ENCODE measurements around the gene MTUS2. TPM values are rescaled to one million over a fixed set of nuclear protein-coding genes. Genes with fewer than 3 reads are reported as not detected.

Gene MTUS2
- polyA plus RNA-seq, 1 donor from 2014 or later: 0.06 TPM

- Mint-ChIP-seq H3K36me3 (no peaks in the 10 kb centered on the region), H3K9me3 (no peaks in the 10 kb centered on the region), H3K4me1 (no peaks in the 10 kb centered on the region), H3K27ac (no peak overlapping the region), H3K4me3 (no peak overlapping the region), H3K27me3 (peaks cover 3% of the 10 kb centered on the region)
Observed at GRCh38 chr13:29106651-29107050, 286.5 kb downstream of the MTUS2 start.

GRCh38 chr13:29108068-29108786 is 288.1 kb downstream of the MTUS2 start:
- Mint-ChIP-seq H3K27me3 (peaks cover 3% of the 10 kb centered on the region), H3K4me3 (no peak overlapping the region), H3K27ac (no peak overlapping the region), H3K4me1 (no peaks in the 10 kb centered on the region), H3K9me3 (no peaks in the 10 kb centered on the region), H3K36me3 (no peaks in the 10 kb centered on the region)

GRCh38 chr13:29109987-29110386 is 289.8 kb downstream of the MTUS2 start:
- no peaks in the 10 kb centered on the region for H3K9me3 Mint-ChIP-seq
- H3K36me3 Mint-ChIP-seq: no peaks in the 10 kb centered on the region
- peaks cover 3% of the 10 kb centered on the region for H3K27me3 Mint-ChIP-seq
- no peaks in the 10 kb centered on the region for H3K4me1 Mint-ChIP-seq
- no peak overlapping the region for H3K27ac Mint-ChIP-seq
- H3K4me3 Mint-ChIP-seq: no peak overlapping the region

GRCh38 chr13:29111446-29111845 is 291.3 kb downstream of the MTUS2 start:
- no peak overlapping the region for H3K27ac Mint-ChIP-seq
- no peaks in the 10 kb centered on the region for H3K4me1 Mint-ChIP-seq
- H3K9me3 Mint-ChIP-seq: no peaks in the 10 kb centered on the region
- H3K36me3 Mint-ChIP-seq: no peaks in the 10 kb centered on the region
- no peaks in the 10 kb centered on the region for H3K27me3 Mint-ChIP-seq
- no peak overlapping the region for H3K4me3 Mint-ChIP-seq

GRCh38 chr13:29115842-29116241 is 295.7 kb downstream of the MTUS2 start:
- Mint-ChIP-seq H3K4me3 (no peak overlapping the region), H3K27me3 (no peaks in the 10 kb centered on the region), H3K4me1 (no peaks in the 10 kb centered on the region), H3K9me3 (no peaks in the 10 kb centered on the region), H3K27ac (no peak overlapping the region), H3K36me3 (no peaks in the 10 kb centered on the region)

- Mint-ChIP-seq H3K36me3 (peaks cover 3% of the 10 kb centered on the region), H3K27ac (no peak overlapping the region), H3K27me3 (no peaks in the 10 kb centered on the region), H3K9me3 (no peaks in the 10 kb centered on the region), H3K4me3 (no peak overlapping the region), H3K4me1 (no peaks in the 10 kb centered on the region)
Observed at GRCh38 chr13:29117663-29118062, 297.5 kb downstream of the MTUS2 start.

GRCh38 chr13:29118471-29118870 is 298.3 kb downstream of the MTUS2 start:
- H3K4me1 Mint-ChIP-seq: no peaks in the 10 kb centered on the region
- peak overlapping the region in 1 of 3 donors; percentile 1 for H3K27ac Mint-ChIP-seq

GRCh38 chr13:29125191-29125933 is 305.2 kb downstream of the MTUS2 start:
- Mint-ChIP-seq H3K27me3 (no peaks in the 10 kb centered on the region), H3K9me3 (no peaks in the 10 kb centered on the region), H3K4me1 (peaks cover 6 to 16% (median 15%) of the 10 kb centered on the region in 3 donors), H3K27ac (no peak overlapping the region), H3K36me3 (peaks cover 6% of the 10 kb centered on the region), H3K4me3 (peak overlapping the region in 1 of 4 donors; percentile 69)

More at GRCh38 chr13:29118471-29118870, 298.3 kb downstream of the MTUS2 start:
- Mint-ChIP-seq H3K27me3 (no peaks in the 10 kb centered on the region), H3K4me3 (peak overlapping the region in 1 of 4 donors; percentile 32), H3K9me3 (no peaks in the 10 kb centered on the region), H3K36me3 (peaks cover 3% of the 10 kb centered on the region)

- peaks cover 6% of the 10 kb centered on the region for H3K36me3 Mint-ChIP-seq
- H3K4me1 Mint-ChIP-seq: peaks cover 6 to 16% (median 15%) of the 10 kb centered on the region in 3 donors
- H3K4me3 Mint-ChIP-seq: peak overlapping the region in 1 of 4 donors; percentile 18
- no peak overlapping the region for H3K27ac Mint-ChIP-seq
- H3K9me3 Mint-ChIP-seq: no peaks in the 10 kb centered on the region
- no peaks in the 10 kb centered on the region for H3K27me3 Mint-ChIP-seq
Observed at GRCh38 chr13:29125934-29126424, 305.8 kb downstream of the MTUS2 start.

GRCh38 chr13:29129616-29130015 is 309.5 kb downstream of the MTUS2 start:
- H3K4me1 Mint-ChIP-seq: peaks cover 6 to 16% (median 15%) of the 10 kb centered on the region in 3 donors
- no peaks in the 10 kb centered on the region for H3K27me3 Mint-ChIP-seq
- H3K4me3 Mint-ChIP-seq: no peak overlapping the region
- no peak overlapping the region for H3K27ac Mint-ChIP-seq
- H3K36me3 Mint-ChIP-seq: peaks cover 2% of the 10 kb centered on the region
- no peaks in the 10 kb centered on the region for H3K9me3 Mint-ChIP-seq

- Mint-ChIP-seq H3K4me1 (peaks cover 3 to 8% (median 3%) of the 10 kb centered on the region in 3 donors), H3K27me3 (no peaks in the 10 kb centered on the region), H3K27ac (no peak overlapping the region), H3K9me3 (no peaks in the 10 kb centered on the region), H3K36me3 (peaks cover 2% of the 10 kb centered on the region), H3K4me3 (no peak overlapping the region)
Observed at GRCh38 chr13:29131159-29131558, 311.0 kb downstream of the MTUS2 start.

- H3K9me3 Mint-ChIP-seq: peaks cover 2 to 6% (median 5%) of the 10 kb centered on the region in 3 donors
- H3K27me3 Mint-ChIP-seq: no peaks in the 10 kb centered on the region
- no peak overlapping the region for H3K27ac Mint-ChIP-seq
- H3K4me1 Mint-ChIP-seq: peaks cover 0 to 4% (median 0%) of the 10 kb centered on the region in 3 donors
- H3K36me3 Mint-ChIP-seq: peaks cover 2% of the 10 kb centered on the region
- H3K4me3 Mint-ChIP-seq: no peak overlapping the region
Observed at GRCh38 chr13:29131881-29132668, 311.9 kb downstream of the MTUS2 start.

GRCh38 chr13:29136341-29136740 is 316.2 kb downstream of the MTUS2 start:
- Mint-ChIP-seq H3K4me1 (peaks cover 0 to 3% (median 0%) of the 10 kb centered on the region in 3 donors), H3K4me3 (no peak overlapping the region), H3K27ac (no peak overlapping the region), H3K27me3 (peaks cover 3% of the 10 kb centered on the region), H3K36me3 (peaks cover 1% of the 10 kb centered on the region), H3K9me3 (peaks cover 4 to 9% (median 9%) of the 10 kb centered on the region in 3 donors)

- H3K4me3 Mint-ChIP-seq: peak overlapping the region in 1 of 4 donors; percentile 34
- peaks cover 0 to 3% (median 0%) of the 10 kb centered on the region in 3 donors for H3K4me1 Mint-ChIP-seq
- H3K27me3 Mint-ChIP-seq: peaks cover 3% of the 10 kb centered on the region
- H3K27ac Mint-ChIP-seq: no peak overlapping the region
- peaks cover 1% of the 10 kb centered on the region for H3K36me3 Mint-ChIP-seq
- H3K9me3 Mint-ChIP-seq: peaks cover 4 to 9% (median 9%) of the 10 kb centered on the region in 3 donors
Observed at GRCh38 chr13:29137016-29137415, 316.9 kb downstream of the MTUS2 start.

- no peak overlapping the region for H3K27ac Mint-ChIP-seq
- peaks cover 1% of the 10 kb centered on the region for H3K36me3 Mint-ChIP-seq
- peaks cover 3% of the 10 kb centered on the region for H3K27me3 Mint-ChIP-seq
- no peaks in the 10 kb centered on the region for H3K4me1 Mint-ChIP-seq
- H3K4me3 Mint-ChIP-seq: no peak overlapping the region
- H3K9me3 Mint-ChIP-seq: peaks cover 4 to 9% (median 9%) of the 10 kb centered on the region in 3 donors
Observed at GRCh38 chr13:29137995-29138394, 317.9 kb downstream of the MTUS2 start.

All from IgD-negative memory B cell (primary cell).